HL-60 (cell line): Measurements from ENCODE around the gene CSGALNACT2.

Experiments
- DNase-seq, 2 experiments: peaks; one replicate each; pipeline ENCODE4 v3.0.0-alpha.2; 2010 to 2020; ENCODE audit warnings: low read depth in 1 of 2, low spot score in 1 of 2
- H3K27ac ChIP-seq: fragments of 250-450 bp; sonication (Bioruptor Pico); replicated peaks from 2 replicates; pipeline ENCODE4 v1.5.1; 2020; ENCODE audit warnings: mild to moderate bottlenecking, moderate library complexity
- H3K27me3 ChIP-seq: fragments of 250-450 bp; sonication (Bioruptor Pico); 2 replicates; pipeline ENCODE4 v1.5.1; 2021; ENCODE audit warnings: mild to moderate bottlenecking, moderate library complexity; ENCODE audit not compliant: insufficient read depth, poor library complexity, severe bottlenecking
- H3K4me3 ChIP-seq: replicated peaks from 2 replicates; pipeline ENCODE4 v1.5.1; 2011; ENCODE audit warnings: mild to moderate bottlenecking, control low read depth, low read length; ENCODE audit not compliant: insufficient read depth
- CTCF ChIP-seq: IDR thresholded peaks from one replicate; pipeline ENCODE4 v1.5.1; 2011; ENCODE audit warnings: low read length, control low read depth, inconsistent platforms; ENCODE audit not compliant: insufficient read depth
- GABPA ChIP-seq: IDR thresholded peaks from 2 replicates; pipeline ENCODE4 v1.6.1; 2012; ENCODE audit warnings: low read depth
- POLR2AphosphoS5 ChIP-seq: IDR thresholded peaks from 2 replicates; pipeline ENCODE4 v1.6.1; 2012; ENCODE audit warnings: low read depth
- REST ChIP-seq: IDR thresholded peaks from 2 replicates; pipeline ENCODE4 v1.6.1; 2012; ENCODE audit warnings: low read depth; ENCODE audit not compliant: insufficient replicate concordance
- SPI1 ChIP-seq: IDR thresholded peaks from 2 replicates; pipeline ENCODE4 v1.6.1; 2012; ENCODE audit warnings: low read depth, mild to moderate bottlenecking, borderline replicate concordance

CSGALNACT2 gene

GRCh38 chr10:43135656-43136055, 2.6 kb upstream of the CSGALNACT2 start:
- H3K4me3 ChIP-seq = no peak overlapping the region
- DNase-seq = no peak
- H3K27ac ChIP-seq = no peak overlapping the region
- no peaks in the 10 kb centered on the region for H3K27me3 ChIP-seq
- TF ChIP-seq SPI1 (no peak), REST (no peak), POLR2AphosphoS5 (no peak), GABPA (no peak), CTCF (no peak)

GRCh38 chr10:43136432-43136831, 1.8 kb upstream of the CSGALNACT2 start:
- DNase-seq = no peak
- Histone ChIP-seq H3K4me3 (no peak overlapping the region), H3K27ac (no peak overlapping the region), H3K27me3 (no peaks in the 10 kb centered on the region)
- TF ChIP-seq SPI1 (no peak), POLR2AphosphoS5 (no peak), GABPA (no peak), REST (no peak), CTCF (no peak)

GRCh38 chr10:43136995-43137716, 1.1 kb upstream of the CSGALNACT2 start:
- H3K27ac ChIP-seq = peak overlapping the region; percentile 72
- H3K4me3 ChIP-seq = peak overlapping the region; percentile 76
- H3K27me3 ChIP-seq = no peaks in the 10 kb centered on the region
- TF ChIP-seq SPI1 (no peak), REST (no peak), CTCF (no peak), POLR2AphosphoS5 (no peak), GABPA (no peak)
- DNase-seq = no peak
